ENCODE data around the gene ERG. TPM values are rescaled to one million over a fixed set of nuclear protein-coding genes. Genes with fewer than 3 reads are reported as not detected.
A peak's percentile ranks its signal among the peaks of the same experiment; 100 is the strongest.

The ERG gene
- total and polyA plus RNA-seq, 9 of the 15 experiments (the other 6 are each of a cell fraction or from before 2014, with no cell fraction given): 0.06 TPM; not detected in 8

GRCh38 chr21:38476385-38476784 lies 21.9 kb downstream of the ERG start (continued):
- TF ChIP-seq ARID3A (IDR thresholded peaks at IDR 0.05; ENCODE audit: borderline replicate concordance, low read depth, low read length) (no peak), ZBTB9 (CRISPR knock-in tag; IDR thresholded peaks at IDR 0.05) (no peak), ZNF324 (CRISPR knock-in tag; IDR thresholded peaks at IDR 0.05) (no peak), ZNF318 (IDR thresholded peaks at IDR 0.05; ENCODE audit: borderline replicate concordance in 1 of 2, low read depth in 1 of 2) (no peak), KLF16 (IDR thresholded peaks at IDR 0.05) (peak; percentile 98), ZNF282 (CRISPR knock-in tag; IDR thresholded peaks at IDR 0.05) (no peak), ZNF699 (CRISPR knock-in tag; IDR thresholded peaks at IDR 0.05; ENCODE audit: insufficient replicate concordance) (no peak), RERE (CRISPR knock-in tag; IDR thresholded peaks at IDR 0.05; ENCODE audit: borderline replicate concordance) (no peak)
